Stomach smooth muscle (tissue), 2 donors: ENCODE measurements around the gene ADAMTS1.
A peak's percentile ranks its signal among the peaks of the same experiment; 100 is the strongest.

Source experiments
- H3K27ac ChIP-seq: one replicate; pipeline ENCODE4 v1.7.0; 2013; ENCODE audit warnings: mild to moderate bottlenecking, low read length, inconsistent platforms
- H3K27me3 ChIP-seq, 2 donors: one replicate each; pipeline ENCODE4 v1.7.0; 2013; ENCODE audit warnings: low read length in 2 of 2; ENCODE audit not compliant: insufficient read depth in 2 of 2, control insufficient read depth in 1 of 2
- H3K36me3 ChIP-seq, 2 donors: one replicate each; pipeline ENCODE4 v1.7.0; 2013; ENCODE audit warnings: low read length in 2 of 2; ENCODE audit not compliant: control insufficient read depth in 2 of 2, insufficient read depth in 2 of 2
- H3K4me1 ChIP-seq: one replicate; pipeline ENCODE4 v1.7.0; 2013; ENCODE audit warnings: low read length; ENCODE audit not compliant: control insufficient read depth, insufficient read depth
- H3K4me3 ChIP-seq, 2 donors: one replicate each; pipeline ENCODE4 v1.7.0; 2013; ENCODE audit warnings: low read length in 2 of 2
- H3K9ac ChIP-seq, 2 donors: one replicate each; pipeline ENCODE4 v1.7.0; 2013; ENCODE audit warnings: low read length in 2 of 2, mild to moderate bottlenecking in 1 of 2
- H3K9me3 ChIP-seq, 2 donors: one replicate each; pipeline ENCODE4 v1.7.0; 2013; ENCODE audit warnings: low read length in 2 of 2; ENCODE audit not compliant: control insufficient read depth in 2 of 2
- donor health status: healthy.
- donor health status: Pancreatic carcinoma.

Gene ADAMTS1

GRCh38 chr21:26844258-26845065, 747 bp downstream of the ADAMTS1 start:
- peak overlapping the region; percentile 97 for H3K27ac ChIP-seq
- H3K4me1 ChIP-seq = peaks cover 36% of the 10 kb centered on the region
- H3K27me3 ChIP-seq = no peaks in the 10 kb centered on the region
- H3K36me3 ChIP-seq = peaks cover 23 to 29% of the 10 kb centered on the region in 2 donors
- no peaks in the 10 kb centered on the region for H3K9me3 ChIP-seq
- peak overlapping the region; percentile 90 to 94 for H3K4me3 ChIP-seq
- H3K9ac ChIP-seq = peak overlapping the region; percentile 83 to 89

GRCh38 chr21:26843933-26844257, 1.3 kb downstream of the ADAMTS1 start:
- peak overlapping the region; percentile 83 to 89 for H3K9ac ChIP-seq
- H3K4me1 ChIP-seq = peaks cover 36% of the 10 kb centered on the region
- H3K27me3 ChIP-seq = no peaks in the 10 kb centered on the region
- peaks cover 29 to 35% of the 10 kb centered on the region in 2 donors for H3K36me3 ChIP-seq
- H3K27ac ChIP-seq = peak overlapping the region; percentile 97
- H3K9me3 ChIP-seq = no peaks in the 10 kb centered on the region
- peak overlapping the region; percentile 90 to 94 for H3K4me3 ChIP-seq

- Histone ChIP-seq H3K4me1 (peaks cover 36% of the 10 kb centered on the region), H3K36me3 (peaks cover 31 to 40% of the 10 kb centered on the region in 2 donors), H3K9me3 (no peaks in the 10 kb centered on the region), H3K27ac (peak overlapping the region; percentile 97), H3K27me3 (no peaks in the 10 kb centered on the region), H3K9ac (peak overlapping the region; percentile 83 to 89), H3K4me3 (peak overlapping the region; percentile 90 to 94)
Measured at GRCh38 chr21:26842974-26843932, 2.0 kb downstream of the ADAMTS1 start.

- Histone ChIP-seq H3K9me3 (no peaks in the 10 kb centered on the region), H3K9ac (peak overlapping the region; percentile 37 to 89), H3K27me3 (no peaks in the 10 kb centered on the region), H3K36me3 (peaks cover 41 to 50% of the 10 kb centered on the region in 2 donors), H3K4me3 (peak overlapping the region; percentile 90 to 94), H3K4me1 (peaks cover 39% of the 10 kb centered on the region), H3K27ac (peak overlapping the region; percentile 97)
Measured at GRCh38 chr21:26842300-26842699, 2.9 kb downstream of the ADAMTS1 start.

- Histone ChIP-seq H3K27me3 (no peaks in the 10 kb centered on the region), H3K27ac (no peak overlapping the region), H3K36me3 (peaks cover 46 to 56% of the 10 kb centered on the region in 2 donors), H3K9ac (no peak overlapping the region), H3K9me3 (no peaks in the 10 kb centered on the region), H3K4me1 (peaks cover 38% of the 10 kb centered on the region), H3K4me3 (peak overlapping the region; percentile 6 to 55)
Measured at GRCh38 chr21:26840912-26841311, 4.3 kb downstream of the ADAMTS1 start.

GRCh38 chr21:26840201-26840600, 5.0 kb downstream of the ADAMTS1 start:
- H3K27ac ChIP-seq = no peak overlapping the region
- peak overlapping the region in 1 of 2 donors; percentile 13 for H3K9ac ChIP-seq
- H3K4me3 ChIP-seq = peak overlapping the region in 1 of 2 donors; percentile 32
- peaks cover 33% of the 10 kb centered on the region for H3K4me1 ChIP-seq
- H3K9me3 ChIP-seq = no peaks in the 10 kb centered on the region
- peaks cover 46 to 56% of the 10 kb centered on the region in 2 donors for H3K36me3 ChIP-seq
- no peaks in the 10 kb centered on the region for H3K27me3 ChIP-seq

- Histone ChIP-seq H3K27ac (no peak overlapping the region), H3K4me1 (peaks cover 21% of the 10 kb centered on the region)
Measured at GRCh38 chr21:26837539-26837938, 7.7 kb downstream of the ADAMTS1 start.

GRCh38 chr21:26836528-26836927, 8.7 kb downstream of the ADAMTS1 start:
- no peaks in the 10 kb centered on the region for H3K9me3 ChIP-seq
- no peak overlapping the region for H3K27ac ChIP-seq
- H3K27me3 ChIP-seq = no peaks in the 10 kb centered on the region
- H3K4me1 ChIP-seq = peaks cover 12% of the 10 kb centered on the region
- H3K9ac ChIP-seq = no peak overlapping the region
- H3K4me3 ChIP-seq = no peak overlapping the region
- H3K36me3 ChIP-seq = peaks cover 37 to 44% of the 10 kb centered on the region in 2 donors

More at GRCh38 chr21:26837539-26837938, 7.7 kb downstream of the ADAMTS1 start:
- Histone ChIP-seq H3K9ac (no peak overlapping the region), H3K27me3 (no peaks in the 10 kb centered on the region), H3K9me3 (no peaks in the 10 kb centered on the region), H3K4me3 (peak overlapping the region in 1 of 2 donors; percentile 8), H3K36me3 (peaks cover 45 to 54% of the 10 kb centered on the region in 2 donors)

- Histone ChIP-seq H3K36me3 (peaks cover 34 to 40% of the 10 kb centered on the region in 2 donors), H3K27ac (no peak overlapping the region), H3K4me1 (peaks cover 12% of the 10 kb centered on the region), H3K27me3 (no peaks in the 10 kb centered on the region), H3K9me3 (no peaks in the 10 kb centered on the region), H3K9ac (no peak overlapping the region), H3K4me3 (no peak overlapping the region)
Measured at GRCh38 chr21:26835714-26836265, 9.4 kb downstream of the ADAMTS1 start.

- no peak overlapping the region for H3K27ac ChIP-seq
- no peaks in the 10 kb centered on the region for H3K27me3 ChIP-seq
- peaks cover 7% of the 10 kb centered on the region for H3K4me1 ChIP-seq
- peaks cover 29 to 34% of the 10 kb centered on the region in 2 donors for H3K36me3 ChIP-seq
- no peak overlapping the region for H3K4me3 ChIP-seq
- no peak overlapping the region for H3K9ac ChIP-seq
- no peaks in the 10 kb centered on the region for H3K9me3 ChIP-seq
Measured at GRCh38 chr21:26835027-26835713, 10.0 kb downstream of the ADAMTS1 start.
